GM19397 (cell line): ENCODE data around the gene POLR1D.
A peak's percentile ranks its signal among the peaks of the same experiment; 100 is the strongest.
"Not testable (repeated sequence)": the region's sequence is repeated elsewhere in the genome, so short reads cannot be mapped to it uniquely, and the experiment has no call there.

Experiments used
- ATAC-seq: cut with Tn5 transposase; IDR thresholded peaks from one replicate; pipeline ENCODE4 v1.9.1; 2021; ENCODE audit warnings: mild to moderate bottlenecking, moderate library complexity; ENCODE audit not compliant: unreplicated experiment

Gene POLR1D

GRCh38 chr13:27613628-27614027, 8.1 kb upstream of the POLR1D start:
- no peak for ATAC-seq

- no peak for ATAC-seq
Measured at GRCh38 chr13:27617881-27618321, 3.8 kb upstream of the POLR1D start.

GRCh38 chr13:27619093-27619727, 2.5 kb upstream of the POLR1D start:
- no peak for ATAC-seq

- peak; percentile 33 for ATAC-seq
Measured at GRCh38 chr13:27619728-27620376, 1.8 kb upstream of the POLR1D start.

GRCh38 chr13:27620377-27621115, 1.1 kb upstream of the POLR1D start, which contains the start of gene LNX2:
Gene LNX2, minus strand, starts transcription at chr13:27620529. Its CDS starts 38,826 bp downstream, at chr13:27581703.
- ATAC-seq: peak; percentile 86

GRCh38 chr13:27621116-27621365, 651 bp upstream of the POLR1D start:
- no peak for ATAC-seq

GRCh38 chr13:27622102-27622820, 569 bp downstream of the POLR1D start:
- ATAC-seq: no peak

- ATAC-seq: no peak
Measured at GRCh38 chr13:27622881-27623280, 1.2 kb downstream of the POLR1D start.

GRCh38 chr13:27624071-27624470, 2.4 kb downstream of the POLR1D start:
- ATAC-seq: no peak

- ATAC-seq: no peak
Measured at GRCh38 chr13:27625839-27626238, 4.1 kb downstream of the POLR1D start.

GRCh38 chr13:27627380-27627779, 5.7 kb downstream of the POLR1D start:
- ATAC-seq: no peak

- ATAC-seq: no peak
Measured at GRCh38 chr13:27628081-27628480, 6.4 kb downstream of the POLR1D start.

- not testable (repeated sequence) for ATAC-seq
Measured at GRCh38 chr13:27628766-27629165, 7.1 kb downstream of the POLR1D start.

- no peak for ATAC-seq
Measured at GRCh38 chr13:27631156-27631555, 9.5 kb downstream of the POLR1D start.

- ATAC-seq: no peak
Measured at GRCh38 chr13:27631665-27632064, 10.0 kb downstream of the POLR1D start.

GRCh38 chr13:27632214-27632613, 10.5 kb downstream of the POLR1D start:
- ATAC-seq: no peak

GRCh38 chr13:27632648-27633047, 11.0 kb downstream of the POLR1D start:
- ATAC-seq: no peak

- ATAC-seq: no peak
Measured at GRCh38 chr13:27634231-27634630, 12.5 kb downstream of the POLR1D start.

- ATAC-seq: no peak
Measured at GRCh38 chr13:27634791-27635190, 13.1 kb downstream of the POLR1D start.

- ATAC-seq: no peak
Measured at GRCh38 chr13:27635266-27635665, 13.6 kb downstream of the POLR1D start.

GRCh38 chr13:27636589-27637288, 15.0 kb downstream of the POLR1D start:
- no peak for ATAC-seq
